ENCODE results near the gene GAN.

Gene GAN

GRCh38 chr16:81284995-81285600 is 29.7 kb upstream of the GAN start:
- Histone ChIP-seq H3K9me3 (ENCODE audit: control insufficient read depth, insufficient read depth, low read depth, low read length) (no peaks in the 10 kb centered on the region), H3K36me3 (ENCODE audit: control insufficient read depth in 2 of 2, insufficient read depth in 1 of 2, low read length in 2 of 2) (no peaks in the 10 kb centered on the region), H3K4me1 (ENCODE audit: control insufficient read depth, insufficient read depth, low read length) (no peaks in the 10 kb centered on the region), H3K27ac (ENCODE audit: extremely low read depth, low read depth, low read length) (no peak overlapping the region), H3K4me3 (ENCODE audit: low read depth, low read length) (no peak overlapping the region)
- ChIA-PET POLR2A (no interaction called here), CTCF (no interaction called here)
- TF ChIP-seq PBX3 (CRISPR knock-in tag; IDR thresholded peaks at IDR 0.05) (no peak), SALL2 (tag by site-specific recombination; IDR thresholded peaks at IDR 0.05; ENCODE audit: borderline replicate concordance) (no peak), ELK4 (IDR thresholded peaks at IDR 0.05; ENCODE audit: borderline replicate concordance, low read depth, low read length) (no peak), ZFP69B (tag by site-specific recombination; IDR thresholded peaks at IDR 0.05) (no peak), ZNF580 (tag by site-specific recombination; IDR thresholded peaks at IDR 0.05) (no peak), ZEB2 (tag by site-specific recombination; IDR thresholded peaks at IDR 0.05) (no peak), ZFHX2 (tag by site-specific recombination; conservative IDR thresholded peaks at IDR 0.05) (no peak), TCF7L2 (IDR thresholded peaks at IDR 0.05; ENCODE audit: borderline replicate concordance, low read depth, low read length) (no peak), WT1 (tag by site-specific recombination; IDR thresholded peaks at IDR 0.05) (no peak), ZNF133 (tag by site-specific recombination; IDR thresholded peaks at IDR 0.05) (no peak), ZNF175 (tag by site-specific recombination; IDR thresholded peaks at IDR 0.05) (no peak), ZNF501 (tag by site-specific recombination; IDR thresholded peaks at IDR 0.05) (no peak), ZNF488 (tag by site-specific recombination; IDR thresholded peaks at IDR 0.05) (no peak)

GRCh38 chr16:81286190-81286589 is 28.6 kb upstream of the GAN start:
- Histone ChIP-seq H3K27ac (ENCODE audit: extremely low read depth, low read depth, low read length) (no peak overlapping the region), H3K4me3 (ENCODE audit: low read depth, low read length) (no peak overlapping the region), H3K4me1 (ENCODE audit: control insufficient read depth, insufficient read depth, low read length) (no peaks in the 10 kb centered on the region), H3K9me3 (ENCODE audit: control insufficient read depth, insufficient read depth, low read depth, low read length) (no peaks in the 10 kb centered on the region), H3K36me3 (ENCODE audit: control insufficient read depth in 2 of 2, insufficient read depth in 1 of 2, low read length in 2 of 2) (no peaks in the 10 kb centered on the region)
- ChIA-PET CTCF (no interaction called here), POLR2A (no interaction called here)
- no peak for TF ChIP-seq ZNF621 (tag by site-specific recombination; IDR thresholded peaks at IDR 0.05)
- no peak for TF ChIP-seq ZNF341 (tag by site-specific recombination; IDR thresholded peaks at IDR 0.05; ENCODE audit: low read depth)
- no peak for TF ChIP-seq ZBTB21 (tag by site-specific recombination; IDR thresholded peaks at IDR 0.05)
- TF ChIP-seq ZBTB44 (tag by site-specific recombination; IDR thresholded peaks at IDR 0.05) = no peak
- no peak for TF ChIP-seq ZNF658 (tag by site-specific recombination; IDR thresholded peaks at IDR 0.05)
- no peak for TF ChIP-seq ZNF513 (tag by site-specific recombination; IDR thresholded peaks at IDR 0.05)
- TF ChIP-seq ZBTB17 (tag by site-specific recombination; IDR thresholded peaks at IDR 0.05) = no peak
- no peak for TF ChIP-seq ZNF670 (tag by site-specific recombination; IDR thresholded peaks at IDR 0.05; ENCODE audit: low read depth)
